ENCODE results near the gene IDI1.

IDI1 gene

DNA sequence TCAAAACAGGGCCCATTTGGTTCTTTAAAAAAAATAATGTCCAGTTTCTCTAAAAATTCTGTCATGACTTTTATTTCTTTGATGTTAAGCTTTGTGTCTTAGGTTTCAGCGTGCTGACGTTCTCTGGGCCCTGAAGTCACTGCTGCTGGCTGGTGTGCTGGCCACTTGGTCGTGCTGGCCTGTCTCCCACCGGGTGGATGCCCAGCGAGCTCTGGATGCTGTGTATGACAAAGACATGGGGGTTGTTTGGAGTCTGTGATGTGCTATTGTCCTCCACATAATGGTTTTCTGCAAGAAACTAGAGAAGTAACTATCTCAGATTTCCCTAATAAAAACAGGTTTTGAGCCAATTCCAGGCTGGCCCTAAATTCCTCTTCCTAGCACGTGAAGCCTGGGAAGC, 13.7 kb downstream of the IDI1 start:
- H3K4me3 ChIP-seq, result no peak overlapping the region
- TF ChIP-seq, protein P1, sequence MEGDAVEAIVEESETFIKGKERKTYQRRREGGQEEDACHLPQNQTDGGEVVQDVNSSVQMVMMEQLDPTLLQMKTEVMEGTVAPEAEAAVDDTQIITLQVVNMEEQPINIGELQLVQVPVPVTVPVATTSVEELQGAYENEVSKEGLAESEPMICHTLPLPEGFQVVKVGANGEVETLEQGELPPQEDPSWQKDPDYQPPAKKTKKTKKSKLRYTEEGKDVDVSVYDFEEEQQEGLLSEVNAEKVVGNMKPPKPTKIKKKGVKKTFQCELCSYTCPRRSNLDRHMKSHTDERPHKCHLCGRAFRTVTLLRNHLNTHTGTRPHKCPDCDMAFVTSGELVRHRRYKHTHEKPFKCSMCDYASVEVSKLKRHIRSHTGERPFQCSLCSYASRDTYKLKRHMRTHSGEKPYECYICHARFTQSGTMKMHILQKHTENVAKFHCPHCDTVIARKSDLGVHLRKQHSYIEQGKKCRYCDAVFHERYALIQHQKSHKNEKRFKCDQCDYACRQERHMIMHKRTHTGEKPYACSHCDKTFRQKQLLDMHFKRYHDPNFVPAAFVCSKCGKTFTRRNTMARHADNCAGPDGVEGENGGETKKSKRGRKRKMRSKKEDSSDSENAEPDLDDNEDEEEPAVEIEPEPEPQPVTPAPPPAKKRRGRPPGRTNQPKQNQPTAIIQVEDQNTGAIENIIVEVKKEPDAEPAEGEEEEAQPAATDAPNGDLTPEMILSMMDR (IDR thresholded peaks at IDR 0.05), result no peak
- no peak for DNase-seq (ENCODE audit: low spot score)
- H3K27ac ChIP-seq, result no peak overlapping the region

DNA sequence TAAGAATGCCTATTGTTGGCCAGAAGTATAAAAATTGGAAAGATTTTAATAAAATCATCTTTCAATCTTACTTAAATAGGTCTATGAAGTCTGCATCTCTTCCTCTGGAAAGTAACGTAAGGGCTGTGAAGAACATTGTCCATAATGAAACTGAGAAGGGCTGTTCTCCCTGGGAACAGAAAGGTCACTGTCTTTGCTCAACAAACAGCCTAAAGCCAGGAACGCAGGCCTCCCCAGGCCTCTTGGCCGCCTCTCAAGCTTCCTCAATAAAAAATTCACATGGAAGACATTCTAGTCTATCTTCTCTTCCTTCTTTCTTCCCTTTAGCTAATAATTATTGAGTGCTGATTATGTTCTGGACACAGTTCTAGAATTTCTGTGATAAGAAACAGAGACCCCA, 14.2 kb downstream of the IDI1 start:
- no peak overlapping the region for H3K4me3 ChIP-seq
- TF ChIP-seq, protein P1 (IDR thresholded peaks at IDR 0.05), result no peak
- no peak overlapping the region for H3K27ac ChIP-seq
- DNase-seq (ENCODE audit: low spot score), result no peak

DNA sequence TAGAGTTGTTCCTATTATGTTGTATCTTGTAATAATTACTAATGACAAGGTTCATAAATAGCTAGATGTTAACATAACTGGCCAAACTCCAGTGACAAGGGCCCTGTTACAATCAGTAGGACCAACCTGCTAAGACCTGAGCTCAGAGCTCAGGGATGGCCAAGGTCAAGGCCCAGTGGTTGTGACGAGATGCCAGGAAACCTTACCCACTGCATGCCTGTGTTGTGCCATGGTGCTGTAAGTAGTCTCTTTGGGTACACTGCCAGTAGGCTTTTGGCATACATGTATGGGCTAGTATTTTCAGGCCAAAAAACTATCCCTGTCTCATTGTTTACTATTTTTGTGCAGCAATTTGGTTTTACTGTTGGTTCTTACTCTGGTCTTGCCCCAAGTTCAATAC, 15.3 kb downstream of the IDI1 start:
- no peak overlapping the region for H3K27ac ChIP-seq
- DNase-seq (ENCODE audit: low spot score), result no peak
- H3K4me3 ChIP-seq, result no peak overlapping the region
- TF ChIP-seq, protein P1 (IDR thresholded peaks at IDR 0.05), result no peak

DNA sequence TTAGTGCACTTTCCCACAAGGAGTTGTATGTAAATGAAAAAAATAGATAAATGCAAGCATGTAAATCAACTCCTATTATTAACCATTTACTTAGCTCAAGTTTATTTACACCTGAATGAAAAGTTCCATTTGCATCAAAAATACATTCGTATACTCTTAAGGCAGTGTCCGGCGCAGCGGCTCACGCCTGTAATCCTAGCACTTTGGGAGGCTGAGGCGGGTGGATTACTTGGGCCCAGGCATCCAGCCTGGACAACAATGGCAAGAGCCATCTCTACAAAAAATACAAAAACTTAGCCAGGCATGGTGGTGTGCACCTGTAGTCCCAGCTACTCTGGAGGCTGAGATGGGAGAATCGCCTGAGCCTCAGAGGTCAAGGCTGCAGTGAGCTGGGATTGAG, 19.1 kb downstream of the IDI1 start:
- Histone ChIP-seq H3K4me3 (no peak overlapping the region), H3K27ac (no peak overlapping the region)
- DNase-seq (ENCODE audit: low spot score), result no peak
- TF ChIP-seq, protein P1 (IDR thresholded peaks at IDR 0.05), result no peak

DNA sequence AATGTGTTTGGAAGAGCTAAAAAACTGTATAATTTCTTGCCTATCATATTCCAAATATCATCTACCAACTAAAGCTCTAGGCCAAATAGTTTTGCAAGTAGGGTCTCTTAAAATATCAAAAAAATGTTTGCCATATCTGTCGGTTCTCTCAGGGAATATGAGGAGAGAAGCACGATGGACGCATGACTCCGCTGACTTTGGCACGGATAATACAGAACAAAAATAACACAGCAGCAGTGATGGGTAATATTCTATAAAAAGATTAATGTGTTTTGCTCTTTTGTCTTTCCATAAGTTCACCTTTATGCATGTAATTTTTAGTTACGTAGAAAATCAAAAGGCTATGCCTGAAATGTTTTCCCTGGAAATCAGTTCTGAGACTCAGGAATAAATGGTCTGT, 22.3 kb downstream of the IDI1 start:
- Histone ChIP-seq H3K4me3 (no peak overlapping the region), H3K27ac (no peak overlapping the region)
- DNase-seq (ENCODE audit: low spot score), result no peak
- TF ChIP-seq, protein P1 (IDR thresholded peaks at IDR 0.05), result no peak

DNA sequence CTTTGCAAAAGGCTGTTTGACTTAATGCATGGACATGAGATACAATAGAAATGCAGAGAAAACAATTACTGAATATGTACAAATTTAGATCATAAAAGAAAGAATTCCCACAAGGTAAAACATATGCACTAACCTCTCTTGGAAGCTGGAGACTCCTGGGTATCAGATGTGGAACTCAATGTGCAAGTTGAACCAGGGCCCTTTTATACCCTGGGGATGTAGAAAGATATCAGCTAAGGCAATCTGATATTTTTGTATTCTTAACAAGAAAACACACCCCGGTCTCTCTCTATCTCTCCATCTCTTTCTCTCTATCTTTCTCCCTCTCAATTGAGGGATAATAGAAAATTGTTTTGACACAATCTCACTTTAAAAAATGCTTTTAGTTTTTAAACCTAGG, 23.2 kb downstream of the IDI1 start, which contains the start of gene IDI2:
TSS of gene IDI2 (minus strand) at position 177 of the 400 bp plus-strand sequence. CDS start 1,136 bp downstream, outside the sequence.
- no peak for DNase-seq (ENCODE audit: low spot score)
- H3K4me3 ChIP-seq, result no peak within 1 kb of the TSS
- TF ChIP-seq, protein P1 (IDR thresholded peaks at IDR 0.05), result no peak
- H3K27ac ChIP-seq, result no peak within 1 kb of the TSS

DNA sequence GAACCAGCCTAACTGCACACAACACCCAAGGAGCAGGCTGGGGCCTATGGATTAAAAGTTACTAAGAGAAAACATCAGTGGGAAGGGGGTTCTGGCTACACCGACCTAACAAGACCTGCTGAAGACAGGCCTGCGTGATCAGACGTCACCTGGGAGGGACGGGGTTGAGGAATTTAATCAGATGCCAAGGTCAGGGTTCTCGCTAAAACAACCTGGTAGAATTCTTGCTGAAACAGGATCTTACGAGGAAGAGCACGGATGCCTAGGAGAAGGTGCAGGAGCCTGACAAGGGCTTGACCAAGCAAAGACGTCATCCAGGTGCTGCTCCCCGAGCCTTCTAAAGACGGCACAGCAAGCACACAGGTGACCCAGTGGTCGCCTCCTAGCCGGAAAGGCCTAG, 24.8 kb downstream of the IDI1 start:
- no peak for DNase-seq (ENCODE audit: low spot score)
- Histone ChIP-seq H3K4me3 (no peak overlapping the region), H3K27ac (no peak overlapping the region)
- TF ChIP-seq, protein P1 (IDR thresholded peaks at IDR 0.05), result no peak
